ENCODE measurements around the gene SLC35B2. TPM values are rescaled to one million over a fixed set of nuclear protein-coding genes. Genes with fewer than 3 reads are reported as not detected.
"Not testable (repeated sequence)": the region's sequence is repeated elsewhere in the genome, so short reads cannot be mapped to it uniquely, and the experiment has no call there.

Gene SLC35B2
- total and polyA plus RNA-seq, 12 donors, result 12.7 to 79.8 (median 55.6) TPM

DNA sequence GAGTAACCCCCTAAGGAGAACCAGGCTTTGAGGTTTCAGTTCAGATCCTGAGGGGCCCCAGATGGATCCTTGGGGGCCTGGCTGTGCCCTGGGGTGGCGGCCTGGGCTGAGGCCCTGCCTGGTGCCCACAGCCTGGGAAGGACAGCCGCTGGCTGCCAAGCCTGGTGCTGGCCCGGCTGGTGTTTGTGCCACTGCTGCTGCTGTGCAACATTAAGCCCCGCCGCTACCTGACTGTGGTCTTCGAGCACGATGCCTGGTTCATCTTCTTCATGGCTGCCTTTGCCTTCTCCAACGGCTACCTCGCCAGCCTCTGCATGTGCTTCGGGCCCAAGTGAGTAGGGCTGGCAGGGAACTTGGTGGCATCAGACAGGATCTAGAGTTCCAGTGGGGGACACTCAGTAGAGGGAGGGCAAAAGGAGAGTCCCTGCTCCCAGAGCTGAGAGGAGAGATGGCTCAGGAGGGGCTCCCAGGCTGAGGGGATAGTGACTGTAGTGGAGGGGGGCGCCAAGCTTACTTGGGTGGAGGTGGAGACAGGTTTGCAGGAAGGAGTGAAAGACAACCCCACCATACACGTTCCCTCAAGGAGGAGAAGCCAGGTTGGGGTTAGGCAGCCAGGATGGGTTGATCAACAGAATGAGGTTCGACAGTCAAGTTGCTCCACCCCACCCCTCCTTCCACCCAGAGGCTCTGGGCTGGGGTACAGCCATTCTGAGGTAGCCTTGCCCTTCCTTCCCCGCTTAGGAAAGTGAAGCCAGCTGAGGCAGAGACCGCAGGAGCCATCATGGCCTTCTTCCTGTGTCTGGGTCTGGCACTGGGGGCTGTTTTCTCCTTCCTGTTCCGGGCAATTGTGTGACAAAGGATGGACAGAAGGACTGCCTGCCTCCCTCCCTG, 24.4 kb downstream of the SLC35B2 start:
- Histone ChIP-seq H3K27ac (peak overlapping the region in 4 of 5 donors; percentile 59 to 98 (median 76)), H3K27me3 (no peaks in the 10 kb centered on the region), H3K4me3 (no peak overlapping the region), H3K9me3 (replicated peaks in 1 of 3) (no peaks in the 10 kb centered on the region), H3K36me3 (replicated peaks in 1 of 2) (peaks cover 0 to 36% of the 10 kb centered on the region in 2 donors), H3K4me1 (replicated peaks in 1 of 2) (peaks cover 46 to 67% of the 10 kb centered on the region in 2 donors)
- intact Hi-C loops (cut with DNase I), result loop anchor here (5.0 to 10.0 kb wide), 3 partner anchors 61 to 138 kb away; no protein-coding TSS in a partner anchor
- peak in 1 of 7 donors; percentile 21 for DNase-seq
- 77 to 89% (median 85%) methylated on average over 9 to 16 of the region's 16 CpGs for WGBS, 4 donors
- TF ChIP-seq, protein P1, sequence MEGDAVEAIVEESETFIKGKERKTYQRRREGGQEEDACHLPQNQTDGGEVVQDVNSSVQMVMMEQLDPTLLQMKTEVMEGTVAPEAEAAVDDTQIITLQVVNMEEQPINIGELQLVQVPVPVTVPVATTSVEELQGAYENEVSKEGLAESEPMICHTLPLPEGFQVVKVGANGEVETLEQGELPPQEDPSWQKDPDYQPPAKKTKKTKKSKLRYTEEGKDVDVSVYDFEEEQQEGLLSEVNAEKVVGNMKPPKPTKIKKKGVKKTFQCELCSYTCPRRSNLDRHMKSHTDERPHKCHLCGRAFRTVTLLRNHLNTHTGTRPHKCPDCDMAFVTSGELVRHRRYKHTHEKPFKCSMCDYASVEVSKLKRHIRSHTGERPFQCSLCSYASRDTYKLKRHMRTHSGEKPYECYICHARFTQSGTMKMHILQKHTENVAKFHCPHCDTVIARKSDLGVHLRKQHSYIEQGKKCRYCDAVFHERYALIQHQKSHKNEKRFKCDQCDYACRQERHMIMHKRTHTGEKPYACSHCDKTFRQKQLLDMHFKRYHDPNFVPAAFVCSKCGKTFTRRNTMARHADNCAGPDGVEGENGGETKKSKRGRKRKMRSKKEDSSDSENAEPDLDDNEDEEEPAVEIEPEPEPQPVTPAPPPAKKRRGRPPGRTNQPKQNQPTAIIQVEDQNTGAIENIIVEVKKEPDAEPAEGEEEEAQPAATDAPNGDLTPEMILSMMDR (IDR thresholded peaks at IDR 0.05), result no peak
- TF ChIP-seq POLR2A (IDR thresholded peaks at IDR 0.05), result no peak

DNA sequence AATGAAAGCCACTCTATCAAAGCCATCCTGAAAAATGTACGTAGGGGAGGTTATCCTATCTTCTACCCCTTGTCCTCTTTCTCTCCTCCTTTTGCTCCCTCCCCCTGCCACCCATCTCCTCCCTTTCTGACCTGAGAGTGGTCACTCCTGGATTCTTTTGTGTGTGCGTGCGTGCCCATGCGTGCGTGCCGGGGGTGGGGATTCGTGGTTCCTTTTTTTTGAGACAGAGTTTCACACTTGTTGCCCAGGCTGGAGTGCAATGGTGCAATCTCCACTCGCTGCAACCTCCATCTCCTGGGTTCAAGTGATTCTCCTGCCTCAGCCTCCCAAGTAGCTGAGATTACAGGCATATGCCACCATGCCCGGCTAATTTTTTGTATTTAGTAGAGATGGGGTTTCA, 25.9 kb downstream of the SLC35B2 start:
- H3K4me3 ChIP-seq; H3K27me3 ChIP-seq; H3K9me3 ChIP-seq (replicated peaks in 1 of 3); DNase-seq: not testable (repeated sequence)
- Histone ChIP-seq H3K27ac (peak overlapping the region in 2 of 5 donors; percentile 88 to 90), H3K4me1 (replicated peaks in 1 of 2) (peaks cover 54 to 73% of the 10 kb centered on the region in 2 donors), H3K36me3 (replicated peaks in 1 of 2) (peaks cover 0 to 36% of the 10 kb centered on the region in 2 donors)
- 82 to 89% (median 87%) methylated on average over 9 of the region's 9 CpGs for WGBS, 4 donors
- intact Hi-C loops (cut with DNase I), result loop anchor here (5.0 to 10.0 kb wide), 3 partner anchors 59 to 137 kb away; no protein-coding TSS in a partner anchor

DNA sequence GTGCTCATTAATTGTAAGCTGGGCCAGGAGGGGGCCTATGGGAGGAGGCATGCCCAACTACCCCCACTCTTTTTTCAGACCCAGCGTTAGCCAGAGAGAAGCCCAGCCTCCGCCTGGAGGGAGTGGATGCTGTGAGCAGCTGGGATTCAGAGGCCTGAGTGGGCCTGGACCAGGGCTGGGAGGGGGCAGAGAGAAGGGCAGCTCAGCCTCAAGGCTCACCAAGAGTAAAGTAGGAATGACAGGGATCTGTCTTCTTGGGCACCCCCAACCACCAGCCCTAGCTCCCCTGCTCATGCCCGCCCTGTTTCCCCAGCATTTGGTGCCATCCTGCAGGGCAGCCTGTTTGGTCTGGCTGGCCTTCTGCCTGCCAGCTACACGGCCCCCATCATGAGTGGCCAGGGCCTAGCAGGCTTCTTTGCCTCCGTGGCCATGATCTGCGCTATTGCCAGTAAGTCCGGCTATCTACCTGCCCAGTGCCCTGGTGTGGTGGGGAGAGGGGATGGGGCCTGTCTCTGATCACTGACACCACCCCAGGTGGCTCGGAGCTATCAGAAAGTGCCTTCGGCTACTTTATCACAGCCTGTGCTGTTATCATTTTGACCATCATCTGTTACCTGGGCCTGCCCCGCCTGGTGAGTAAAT, 27.2 kb downstream of the SLC35B2 start:
- TF ChIP-seq POLR2A (IDR thresholded peaks at IDR 0.05), result no peak
- TF ChIP-seq, protein P1 (IDR thresholded peaks at IDR 0.05), result no peak
- Histone ChIP-seq H3K9me3 (replicated peaks in 1 of 3) (no peaks in the 10 kb centered on the region), H3K27ac (peak overlapping the region in 4 of 5 donors; percentile 16 to 90 (median 68)), H3K36me3 (replicated peaks in 1 of 2) (peaks cover 0 to 36% of the 10 kb centered on the region in 2 donors), H3K4me3 (no peak overlapping the region), H3K4me1 (replicated peaks in 1 of 2) (peaks cover 61 to 85% of the 10 kb centered on the region in 2 donors), H3K27me3 (no peaks in the 10 kb centered on the region)
- DNase-seq, result peak in 1 of 7 donors; percentile 21
- 62 to 82% (median 77%) methylated on average over 3 to 10 of the region's 10 CpGs for WGBS, 4 donors
- intact Hi-C loops (cut with DNase I), result loop anchor here (5.0 to 10.0 kb wide), 3 partner anchors 58 to 135 kb away; no protein-coding TSS in a partner anchor

DNA sequence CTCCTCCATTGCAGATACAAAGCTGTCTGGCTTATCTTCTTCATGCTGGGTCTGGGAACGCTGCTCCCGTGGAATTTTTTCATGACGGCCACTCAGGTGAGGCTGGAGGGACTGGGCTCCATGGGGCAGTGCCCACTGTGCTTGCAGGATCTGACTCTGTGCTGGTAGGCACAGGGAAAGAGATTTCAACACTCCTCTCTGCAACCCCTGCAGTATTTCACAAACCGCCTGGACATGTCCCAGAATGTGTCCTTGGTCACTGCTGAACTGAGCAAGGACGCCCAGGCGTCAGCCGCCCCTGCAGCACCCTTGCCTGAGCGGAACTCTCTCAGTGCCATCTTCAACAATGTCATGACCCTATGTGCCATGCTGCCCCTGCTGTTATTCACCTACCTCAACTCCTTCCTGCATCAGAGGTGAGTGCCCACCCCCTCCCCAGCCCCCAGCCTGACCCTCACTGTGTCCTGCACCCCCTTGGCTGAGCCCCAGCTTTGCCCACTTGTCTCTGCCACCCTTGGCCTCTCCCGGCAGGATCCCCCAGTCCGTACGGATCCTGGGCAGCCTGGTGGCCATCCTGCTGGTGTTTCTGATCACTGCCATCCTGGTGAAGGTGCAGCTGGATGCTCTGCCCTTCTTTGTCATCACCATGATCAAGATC, 27.8 kb downstream of the SLC35B2 start:
- peaks cover 0 to 36% of the 10 kb centered on the region in 2 donors for H3K36me3 ChIP-seq (replicated peaks in 1 of 2)
- TF ChIP-seq, protein P1 (IDR thresholded peaks at IDR 0.05), result no peak
- TF ChIP-seq POLR2A (IDR thresholded peaks at IDR 0.05), result peak in 1 of 2 donors; percentile 53
- intact Hi-C loops (cut with DNase I), result loop anchor here (5.0 to 10.0 kb wide), 3 partner anchors 57 to 135 kb away; no protein-coding TSS in a partner anchor

More for the DNA sequence above, 27.8 kb downstream of the SLC35B2 start:
- peak; percentile 70 to 92 (median 89) for DNase-seq
- H3K27me3 ChIP-seq, result no peaks in the 10 kb centered on the region
- peak overlapping the region; percentile 35 to 90 (median 52) for H3K27ac ChIP-seq
- peaks cover 65 to 85% of the 10 kb centered on the region in 2 donors for H3K4me1 ChIP-seq (replicated peaks in 1 of 2)
- H3K4me3 ChIP-seq, result peak overlapping the region in 1 of 4 donors; percentile 9
- no peaks in the 10 kb centered on the region for H3K9me3 ChIP-seq (replicated peaks in 1 of 3)
- WGBS, 4 donors, result 29 to 42% (median 38%) methylated on average over 8 to 11 of the region's 11 CpGs
